ENCODE measurements around the gene ATG101. TPM values are rescaled to one million over a fixed set of nuclear protein-coding genes. Genes with fewer than 3 reads are reported as not detected.

Gene ATG101
- total and polyA plus RNA-seq, 2 experiments from 2014 or later, result 27.7 to 60.3 TPM

DNA sequence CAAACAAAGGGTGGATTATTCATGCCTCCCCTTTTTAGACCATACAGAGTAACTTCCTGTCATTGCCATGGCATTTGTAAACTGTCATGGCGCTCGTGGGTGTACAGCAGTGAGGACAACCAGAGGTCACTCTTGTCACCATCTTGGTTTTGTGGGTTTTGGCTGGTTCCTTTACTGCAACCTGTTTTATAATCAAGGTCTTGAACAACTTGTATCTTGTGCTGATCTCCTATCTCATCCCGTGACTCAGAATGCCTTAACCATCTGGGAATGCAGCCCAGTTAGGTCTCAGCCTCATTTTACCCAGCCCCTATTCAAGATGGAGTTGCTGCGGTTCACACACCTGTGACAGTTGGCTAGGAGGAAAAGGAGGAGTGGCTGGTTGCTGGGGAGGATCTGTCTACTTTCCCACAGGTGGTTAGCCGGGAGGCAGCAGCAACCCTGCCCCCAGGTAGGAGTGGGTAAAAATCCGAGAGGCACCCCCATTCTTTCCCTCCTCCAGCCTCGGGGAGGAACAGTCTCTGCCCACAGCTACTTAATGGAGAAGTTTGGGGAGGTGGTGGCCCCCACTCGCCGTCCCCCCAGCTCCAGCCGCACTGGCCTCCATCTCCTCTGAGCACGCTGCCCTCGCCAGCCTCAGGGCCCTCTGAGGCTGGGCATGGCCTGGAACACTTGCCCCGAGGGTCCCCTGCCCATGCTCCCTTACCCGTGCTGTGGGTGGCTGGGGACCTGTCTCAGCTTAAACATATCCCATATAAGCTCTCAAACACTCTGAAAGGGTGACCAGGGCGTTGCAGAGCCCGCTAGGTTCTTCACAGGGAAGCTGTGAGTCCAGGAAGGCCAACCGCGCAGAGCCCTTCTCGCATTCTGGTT lies 51.4 kb downstream of the ATG101 start:
- Histone ChIP-seq H3F3A (replicated peaks; ENCODE audit: low read depth) (peaks cover 11% of the 10 kb centered on the region; the same call in 1 of the 2 replicates), H2AFZ (peak overlapping the region; percentile 97), H3K4me3 (no peak overlapping the region), H3K27ac (ENCODE audit: low read depth) (no peak overlapping the region), H4K20me1 (replicated peaks; ENCODE audit: insufficient read depth) (no peaks in the 10 kb centered on the region), H3K4me2 (peak overlapping the region; percentile 63), H3K36me3 (ENCODE audit: insufficient read depth) (no peaks in the 10 kb centered on the region), H3K27me3 (ENCODE audit: insufficient read depth) (no peaks in the 10 kb centered on the region), H3K9me2 (ENCODE audit: insufficient read depth) (0 out of 2 replicates have a peak, but pooled peaks cover 3% of the 10 kb centered on the region), H3K79me2 (replicated peaks; ENCODE audit: insufficient read depth) (no peaks in the 10 kb centered on the region), H3K4me1 (ENCODE audit: insufficient read depth) (peaks cover 54% of the 10 kb centered on the region)
- Mint-ChIP-seq H3K4me3 (no peak overlapping the region), H3K27me3 (ENCODE audit: insufficient read depth, low read depth, poor library complexity) (peaks cover 37% of the 10 kb centered on the region), H3K36me3 (ENCODE audit: low read depth) (no peaks in the 10 kb centered on the region), H3K27ac (no peak overlapping the region), H3K4me1 (peaks cover 75% of the 10 kb centered on the region), H3K9me3 (no peaks in the 10 kb centered on the region; the same call in 2 of the 3 replicates)
- TF ChIP-seq, protein P1, sequence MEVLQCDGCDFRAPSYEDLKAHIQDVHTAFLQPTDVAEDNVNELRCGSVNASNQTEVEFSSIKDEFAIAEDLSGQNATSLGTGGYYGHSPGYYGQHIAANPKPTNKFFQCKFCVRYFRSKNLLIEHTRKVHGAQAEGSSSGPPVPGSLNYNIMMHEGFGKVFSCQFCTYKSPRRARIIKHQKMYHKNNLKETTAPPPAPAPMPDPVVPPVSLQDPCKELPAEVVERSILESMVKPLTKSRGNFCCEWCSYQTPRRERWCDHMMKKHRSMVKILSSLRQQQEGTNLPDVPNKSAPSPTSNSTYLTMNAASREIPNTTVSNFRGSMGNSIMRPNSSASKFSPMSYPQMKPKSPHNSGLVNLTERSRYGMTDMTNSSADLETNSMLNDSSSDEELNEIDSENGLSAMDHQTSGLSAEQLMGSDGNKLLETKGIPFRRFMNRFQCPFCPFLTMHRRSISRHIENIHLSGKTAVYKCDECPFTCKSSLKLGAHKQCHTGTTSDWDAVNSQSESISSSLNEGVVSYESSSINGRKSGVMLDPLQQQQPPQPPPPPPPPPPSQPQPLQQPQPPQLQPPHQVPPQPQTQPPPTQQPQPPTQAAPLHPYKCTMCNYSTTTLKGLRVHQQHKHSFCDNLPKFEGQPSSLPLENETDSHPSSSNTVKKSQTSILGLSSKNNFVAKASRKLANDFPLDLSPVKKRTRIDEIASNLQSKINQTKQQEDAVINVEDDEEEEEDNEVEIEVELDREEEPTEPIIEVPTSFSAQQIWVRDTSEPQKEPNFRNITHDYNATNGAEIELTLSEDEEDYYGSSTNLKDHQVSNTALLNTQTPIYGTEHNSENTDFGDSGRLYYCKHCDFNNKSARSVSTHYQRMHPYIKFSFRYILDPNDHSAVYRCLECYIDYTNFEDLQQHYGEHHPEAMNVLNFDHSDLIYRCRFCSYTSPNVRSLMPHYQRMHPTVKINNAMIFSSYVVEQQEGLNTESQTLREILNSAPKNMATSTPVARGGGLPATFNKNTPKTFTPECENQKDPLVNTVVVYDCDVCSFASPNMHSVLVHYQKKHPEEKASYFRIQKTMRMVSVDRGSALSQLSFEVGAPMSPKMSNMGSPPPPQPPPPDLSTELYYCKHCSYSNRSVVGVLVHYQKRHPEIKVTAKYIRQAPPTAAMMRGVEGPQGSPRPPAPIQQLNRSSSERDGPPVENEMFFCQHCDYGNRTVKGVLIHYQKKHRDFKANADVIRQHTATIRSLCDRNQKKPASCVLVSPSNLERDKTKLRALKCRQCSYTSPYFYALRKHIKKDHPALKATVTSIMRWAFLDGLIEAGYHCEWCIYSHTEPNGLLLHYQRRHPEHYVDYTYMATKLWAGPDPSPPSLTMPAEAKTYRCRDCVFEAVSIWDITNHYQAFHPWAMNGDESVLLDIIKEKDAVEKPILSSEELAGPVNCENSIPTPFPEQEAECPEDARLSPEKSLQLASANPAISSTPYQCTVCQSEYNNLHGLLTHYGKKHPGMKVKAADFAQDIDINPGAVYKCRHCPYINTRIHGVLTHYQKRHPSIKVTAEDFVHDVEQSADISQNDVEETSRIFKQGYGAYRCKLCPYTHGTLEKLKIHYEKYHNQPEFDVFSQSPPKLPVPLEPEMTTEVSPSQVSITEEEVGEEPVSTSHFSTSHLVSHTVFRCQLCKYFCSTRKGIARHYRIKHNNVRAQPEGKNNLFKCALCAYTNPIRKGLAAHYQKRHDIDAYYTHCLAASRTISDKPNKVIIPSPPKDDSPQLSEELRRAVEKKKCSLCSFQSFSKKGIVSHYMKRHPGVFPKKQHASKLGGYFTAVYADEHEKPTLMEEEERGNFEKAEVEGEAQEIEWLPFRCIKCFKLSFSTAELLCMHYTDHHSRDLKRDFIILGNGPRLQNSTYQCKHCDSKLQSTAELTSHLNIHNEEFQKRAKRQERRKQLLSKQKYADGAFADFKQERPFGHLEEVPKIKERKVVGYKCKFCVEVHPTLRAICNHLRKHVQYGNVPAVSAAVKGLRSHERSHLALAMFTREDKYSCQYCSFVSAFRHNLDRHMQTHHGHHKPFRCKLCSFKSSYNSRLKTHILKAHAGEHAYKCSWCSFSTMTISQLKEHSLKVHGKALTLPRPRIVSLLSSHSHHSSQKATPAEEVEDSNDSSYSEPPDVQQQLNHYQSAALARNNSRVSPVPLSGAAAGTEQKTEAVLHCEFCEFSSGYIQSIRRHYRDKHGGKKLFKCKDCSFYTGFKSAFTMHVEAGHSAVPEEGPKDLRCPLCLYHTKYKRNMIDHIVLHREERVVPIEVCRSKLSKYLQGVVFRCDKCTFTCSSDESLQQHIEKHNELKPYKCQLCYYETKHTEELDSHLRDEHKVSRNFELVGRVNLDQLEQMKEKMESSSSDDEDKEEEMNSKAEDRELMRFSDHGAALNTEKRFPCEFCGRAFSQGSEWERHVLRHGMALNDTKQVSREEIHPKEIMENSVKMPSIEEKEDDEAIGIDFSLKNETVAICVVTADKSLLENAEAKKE (CRISPR knock-in tag; IDR thresholded peaks at IDR 0.05), result no peak
- TF ChIP-seq ETS1 (IDR thresholded peaks at IDR 0.05) (no peak), REST (IDR thresholded peaks at IDR 0.05; ENCODE audit: unreplicated experiment) (no peak), NANOG (IDR thresholded peaks at IDR 0.05; ENCODE audit: borderline replicate concordance) (no peak), CREB1 (CRISPR knock-in tag; IDR thresholded peaks at IDR 0.05; ENCODE audit: low read depth) (no peak), EZH2 (IDR thresholded peaks at IDR 0.05; ENCODE audit: low read depth, unreplicated experiment) (no peak)
- TF ChIP-seq, protein P2, sequence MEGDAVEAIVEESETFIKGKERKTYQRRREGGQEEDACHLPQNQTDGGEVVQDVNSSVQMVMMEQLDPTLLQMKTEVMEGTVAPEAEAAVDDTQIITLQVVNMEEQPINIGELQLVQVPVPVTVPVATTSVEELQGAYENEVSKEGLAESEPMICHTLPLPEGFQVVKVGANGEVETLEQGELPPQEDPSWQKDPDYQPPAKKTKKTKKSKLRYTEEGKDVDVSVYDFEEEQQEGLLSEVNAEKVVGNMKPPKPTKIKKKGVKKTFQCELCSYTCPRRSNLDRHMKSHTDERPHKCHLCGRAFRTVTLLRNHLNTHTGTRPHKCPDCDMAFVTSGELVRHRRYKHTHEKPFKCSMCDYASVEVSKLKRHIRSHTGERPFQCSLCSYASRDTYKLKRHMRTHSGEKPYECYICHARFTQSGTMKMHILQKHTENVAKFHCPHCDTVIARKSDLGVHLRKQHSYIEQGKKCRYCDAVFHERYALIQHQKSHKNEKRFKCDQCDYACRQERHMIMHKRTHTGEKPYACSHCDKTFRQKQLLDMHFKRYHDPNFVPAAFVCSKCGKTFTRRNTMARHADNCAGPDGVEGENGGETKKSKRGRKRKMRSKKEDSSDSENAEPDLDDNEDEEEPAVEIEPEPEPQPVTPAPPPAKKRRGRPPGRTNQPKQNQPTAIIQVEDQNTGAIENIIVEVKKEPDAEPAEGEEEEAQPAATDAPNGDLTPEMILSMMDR (conservative IDR thresholded peaks at IDR 0.05; ENCODE audit: low read depth in 2 of 2), result no peak
- ATAC-seq (no peak), DNase-seq (ENCODE audit: low spot score) (no peak)
